A673 (cell line): ENCODE measurements around the gene DEFB124.

Experiments used
- EZH2 ChIP-seq: fragments of 200-600 bp; sonication (generic); IDR thresholded peaks from 2 replicates; pipeline ENCODE4 v1.6.1; 2017; ENCODE audit warnings: borderline replicate concordance, low read depth, mild to moderate bottlenecking, mixed read lengths, antibody characterized with exemption, low read length; ENCODE audit not compliant: poor library complexity, severe bottlenecking
- TF ChIP-seq, protein P1 (sequence below): fragments of 300-800, 200-600 bp; sonication (generic); conservative IDR thresholded peaks from 2 replicates; pipeline ENCODE4 v1.5.1; 2017; ENCODE audit warnings: low read depth, mild to moderate bottlenecking, antibody characterized with exemption, low read length, moderate library complexity, mixed read lengths

DNA sequence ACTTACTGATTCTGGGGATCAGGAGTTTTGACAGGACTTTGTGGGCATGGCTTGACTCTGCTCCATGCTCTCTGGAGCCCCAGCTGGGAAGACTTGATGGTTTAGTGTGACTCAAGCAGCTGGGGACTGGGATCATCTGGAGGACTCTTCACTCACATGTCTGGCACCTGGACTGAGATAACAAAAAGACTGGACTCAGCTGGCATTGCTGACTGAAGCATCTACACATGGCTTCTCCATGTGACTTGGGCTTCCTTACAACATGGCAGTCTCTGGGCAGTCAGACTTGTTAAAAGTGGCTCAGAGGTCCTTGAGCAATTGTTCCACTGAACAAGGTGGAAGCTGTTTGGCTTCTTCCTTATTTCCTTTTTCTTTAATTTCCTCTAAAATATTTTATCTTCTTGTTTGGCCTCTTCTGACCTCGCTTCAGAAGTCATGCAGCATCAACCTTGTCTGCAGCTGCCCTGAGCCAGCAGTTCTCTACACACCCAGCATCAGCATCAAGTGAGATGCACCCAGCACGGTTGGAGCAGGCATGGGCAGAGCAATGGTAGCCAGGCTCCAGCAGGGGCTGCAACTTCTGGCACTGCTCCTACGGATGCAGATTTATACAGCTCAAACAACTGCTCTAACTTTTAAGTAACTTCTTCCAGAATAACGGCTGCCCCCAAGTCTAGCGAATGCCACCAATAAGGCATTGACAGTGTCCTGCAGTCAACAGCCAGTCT is 33.8 kb upstream of the DEFB124 start:
- TF ChIP-seq, protein P1, sequence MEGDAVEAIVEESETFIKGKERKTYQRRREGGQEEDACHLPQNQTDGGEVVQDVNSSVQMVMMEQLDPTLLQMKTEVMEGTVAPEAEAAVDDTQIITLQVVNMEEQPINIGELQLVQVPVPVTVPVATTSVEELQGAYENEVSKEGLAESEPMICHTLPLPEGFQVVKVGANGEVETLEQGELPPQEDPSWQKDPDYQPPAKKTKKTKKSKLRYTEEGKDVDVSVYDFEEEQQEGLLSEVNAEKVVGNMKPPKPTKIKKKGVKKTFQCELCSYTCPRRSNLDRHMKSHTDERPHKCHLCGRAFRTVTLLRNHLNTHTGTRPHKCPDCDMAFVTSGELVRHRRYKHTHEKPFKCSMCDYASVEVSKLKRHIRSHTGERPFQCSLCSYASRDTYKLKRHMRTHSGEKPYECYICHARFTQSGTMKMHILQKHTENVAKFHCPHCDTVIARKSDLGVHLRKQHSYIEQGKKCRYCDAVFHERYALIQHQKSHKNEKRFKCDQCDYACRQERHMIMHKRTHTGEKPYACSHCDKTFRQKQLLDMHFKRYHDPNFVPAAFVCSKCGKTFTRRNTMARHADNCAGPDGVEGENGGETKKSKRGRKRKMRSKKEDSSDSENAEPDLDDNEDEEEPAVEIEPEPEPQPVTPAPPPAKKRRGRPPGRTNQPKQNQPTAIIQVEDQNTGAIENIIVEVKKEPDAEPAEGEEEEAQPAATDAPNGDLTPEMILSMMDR: no peak
- TF ChIP-seq EZH2: no peak
